ENCODE data around the gene DZANK1. TPM values are rescaled to one million over a fixed set of nuclear protein-coding genes. Genes with fewer than 3 reads are reported as not detected.

The DZANK1 gene
- total and polyA plus RNA-seq, 2 of the 8 experiments (the other 6 are each of a cell fraction or from before 2014, with no cell fraction given) = 8.0 to 9.9 TPM

GRCh38 chr20:18361678-18362077 is 105.2 kb downstream of the DZANK1 start (continued):
- no peak for TF ChIP-seq SIN3A (conservative IDR thresholded peaks at IDR 0.05 in 1 of 2, IDR thresholded peaks at IDR 0.05 in 1 of 2; ENCODE audit: low read depth in 1 of 2, low read length in 2 of 2)
